Articular chondrocyte of knee joint (primary cell): ENCODE data around the gene CACYBP. TPM values are rescaled to one million over a fixed set of nuclear protein-coding genes. Genes with fewer than 3 reads are reported as not detected.

Experiments
- small RNA-seq: library from RNA; depleted of rRNA; stranded (forward); fragments of <200 nt; gene quantifications from one replicate; pipeline ENCODE3, GENCODE V24; 2012
- total RNA-seq: library from RNA; depleted of rRNA; stranded (reverse); fragments of >200 nt; gene quantifications from 2 replicates; pipeline ENCODE4 v1.2.3, GENCODE V29; 2012

Gene CACYBP
- total RNA-seq: 58.8 and 74.0 TPM in 2 replicates

DNA sequence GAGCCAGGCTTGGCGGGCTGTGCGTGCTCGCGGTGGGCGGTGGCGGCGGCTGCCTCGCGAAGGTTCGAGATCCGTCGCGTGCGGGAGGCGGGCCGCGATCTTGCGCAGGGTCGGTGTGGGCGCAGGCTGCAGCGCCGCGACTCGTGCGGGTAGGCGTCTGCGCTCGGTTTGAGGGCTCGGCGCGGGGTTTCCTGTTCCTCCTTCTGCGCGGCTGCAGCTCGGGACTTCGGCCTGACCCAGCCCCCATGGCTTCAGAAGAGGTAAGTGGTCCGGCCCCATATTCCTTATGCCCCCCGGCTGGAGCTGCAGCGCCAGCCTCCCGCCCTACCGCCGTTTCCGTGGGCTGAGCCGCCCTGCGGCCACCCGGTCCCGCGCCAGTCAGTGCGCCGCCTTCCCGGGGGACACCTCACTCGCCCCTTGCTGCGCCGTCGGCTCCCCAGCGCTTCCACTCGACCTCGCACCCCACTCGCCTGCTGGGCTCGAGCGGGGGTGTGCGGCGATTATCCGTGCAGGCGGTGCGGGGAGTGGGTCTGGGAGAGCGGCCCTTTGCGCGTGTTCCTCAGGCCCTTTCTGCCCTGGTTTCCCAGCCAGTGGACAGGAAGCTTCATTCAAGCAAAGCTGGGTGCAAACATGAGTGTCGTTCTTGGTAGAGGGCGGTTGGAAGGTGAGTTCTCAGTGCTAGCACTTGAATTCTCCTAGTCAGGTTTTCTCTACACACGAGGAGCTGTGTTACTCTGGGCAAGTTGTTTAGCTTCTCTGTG lies at the start of gene CACYBP:
Gene CACYBP (plus strand): TSS at position 12 of the 761 bp plus-strand sequence. CDS start 234 bp downstream, at position 246.

GRCh38 chr1:175023043-175023921 lies 23.5 kb downstream of the CACYBP start, which contains the start of gene MRPS14:
TSS of gene MRPS14 (minus strand) at chr1:175023425. CDS start at chr1:175023408, 17 bp downstream.

Small RNA genes within 50 kb of the gene (small RNA-seq; reads per million reads assigned to genes)
- gene RF00019 (not detected), gene RNU6-307P (not detected)

Other genes starting within 250 kb of the CACYBP start
- gene MRPS14, start 23.5 kb downstream of the CACYBP start, total RNA-seq: 21.7 and 23.0 TPM in 2 replicates
- gene TNN, start 67.9 kb downstream of the CACYBP start, total RNA-seq: not detected in 2 replicates
- 1.3 and 2.8 TPM in 2 replicates for gene KIAA0040, start 192.8 kb downstream of the CACYBP start, total RNA-seq